NT2/D1 (cell line): ENCODE measurements around the gene OAS2.

Experiments
- SUZ12 ChIP-seq: IDR thresholded peaks from 2 replicates; pipeline ENCODE4 v1.6.1; 2011; ENCODE audit not compliant: insufficient read length, insufficient read depth; ENCODE audit errors: extremely low read depth
- YY1 ChIP-seq: IDR thresholded peaks from 2 replicates; pipeline ENCODE4 v1.6.1; 2011; ENCODE audit not compliant: insufficient read length, insufficient read depth
- ZNF274 ChIP-seq: IDR thresholded peaks from 2 replicates; pipeline ENCODE4 v1.6.1; 2011; ENCODE audit warnings: mild to moderate bottlenecking, low read depth, low read length

GRCh38 chr12:113039911-113040445, 61.7 kb downstream of the OAS2 start:
- TF ChIP-seq ZNF274: no peak
- no peak for TF ChIP-seq YY1
- TF ChIP-seq SUZ12: no peak
